GM18511 (cell line): ENCODE data around the gene PXK.

Experiments used
- ATAC-seq: cut with Tn5 transposase; IDR thresholded peaks from one replicate; pipeline ENCODE4 v1.9.1; 2021; ENCODE audit warnings: mild to moderate bottlenecking, moderate library complexity; ENCODE audit not compliant: unreplicated experiment

PXK gene

DNA sequence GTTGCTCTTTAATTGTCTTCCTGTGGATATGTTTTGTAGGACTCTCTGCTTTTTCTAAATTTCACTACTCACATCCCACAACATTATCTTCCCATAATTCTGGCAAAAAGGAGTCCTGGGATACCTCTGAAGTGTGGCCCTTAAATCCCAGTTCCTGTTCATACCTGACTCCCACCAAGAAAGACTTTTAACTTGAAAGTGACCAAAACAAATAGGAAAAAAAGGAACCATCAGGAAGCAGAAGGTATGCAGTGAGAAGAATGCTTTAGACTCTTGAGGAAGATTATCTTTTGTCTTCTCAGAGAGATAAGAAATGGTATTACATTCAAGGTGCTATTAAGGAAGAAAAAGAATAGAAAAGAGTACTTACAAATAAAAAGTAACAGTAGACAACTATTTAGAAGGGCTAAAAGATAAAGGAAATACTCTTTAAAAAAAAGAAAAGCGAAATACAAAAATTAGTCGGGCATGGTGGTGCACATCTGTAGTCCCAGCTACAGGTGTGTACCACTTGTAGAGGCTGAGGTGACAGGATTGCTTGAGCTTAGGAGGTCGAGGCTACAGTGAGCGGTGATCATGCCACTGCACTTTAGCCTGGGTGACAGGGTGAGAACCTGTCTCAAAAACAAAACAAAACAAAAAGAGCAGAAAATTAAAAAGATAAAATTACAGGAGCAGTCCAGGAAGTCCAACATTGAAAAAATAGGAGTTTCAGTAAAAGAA is 46.8 kb downstream of the PXK start:
- ATAC-seq: no peak

DNA sequence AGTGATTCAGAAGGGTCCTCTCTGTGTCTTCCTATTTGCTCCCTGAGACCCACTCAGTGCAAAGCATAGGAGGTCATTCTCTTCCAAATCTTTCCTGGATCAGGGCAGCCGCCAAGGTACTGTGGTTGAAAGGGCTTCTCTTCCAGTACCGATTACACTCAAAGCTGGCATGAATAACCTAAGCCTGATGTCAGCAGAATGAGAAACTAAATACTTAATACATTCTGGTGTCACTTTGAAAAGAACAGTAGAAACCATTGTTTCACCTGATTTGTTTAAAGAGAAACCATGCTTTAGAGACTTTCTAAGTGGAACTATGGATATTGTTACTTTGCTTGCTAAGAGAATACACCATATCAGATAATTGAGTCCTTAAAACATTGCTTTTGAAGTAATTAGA is 50.8 kb downstream of the PXK start:
- ATAC-seq: no peak

DNA sequence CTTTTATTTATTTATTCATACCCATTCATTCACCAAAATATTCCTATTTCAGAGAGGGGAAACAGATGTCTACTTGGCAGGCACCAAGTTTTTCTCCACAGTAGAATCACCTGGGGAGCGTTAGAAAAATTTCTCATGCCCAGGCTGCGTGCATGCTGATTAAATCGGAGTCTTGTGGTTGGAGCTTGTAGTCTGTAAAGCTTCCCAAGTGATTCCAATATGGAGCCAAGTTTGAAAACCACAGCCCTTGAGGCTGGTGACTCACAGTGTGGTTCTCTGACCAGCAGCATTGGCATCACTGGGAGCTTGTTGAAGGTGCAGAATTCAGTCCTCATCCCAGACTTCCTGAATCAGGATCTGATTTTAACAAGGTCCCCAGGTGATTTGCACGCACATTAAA is 51.2 kb downstream of the PXK start:
- no peak for ATAC-seq

DNA sequence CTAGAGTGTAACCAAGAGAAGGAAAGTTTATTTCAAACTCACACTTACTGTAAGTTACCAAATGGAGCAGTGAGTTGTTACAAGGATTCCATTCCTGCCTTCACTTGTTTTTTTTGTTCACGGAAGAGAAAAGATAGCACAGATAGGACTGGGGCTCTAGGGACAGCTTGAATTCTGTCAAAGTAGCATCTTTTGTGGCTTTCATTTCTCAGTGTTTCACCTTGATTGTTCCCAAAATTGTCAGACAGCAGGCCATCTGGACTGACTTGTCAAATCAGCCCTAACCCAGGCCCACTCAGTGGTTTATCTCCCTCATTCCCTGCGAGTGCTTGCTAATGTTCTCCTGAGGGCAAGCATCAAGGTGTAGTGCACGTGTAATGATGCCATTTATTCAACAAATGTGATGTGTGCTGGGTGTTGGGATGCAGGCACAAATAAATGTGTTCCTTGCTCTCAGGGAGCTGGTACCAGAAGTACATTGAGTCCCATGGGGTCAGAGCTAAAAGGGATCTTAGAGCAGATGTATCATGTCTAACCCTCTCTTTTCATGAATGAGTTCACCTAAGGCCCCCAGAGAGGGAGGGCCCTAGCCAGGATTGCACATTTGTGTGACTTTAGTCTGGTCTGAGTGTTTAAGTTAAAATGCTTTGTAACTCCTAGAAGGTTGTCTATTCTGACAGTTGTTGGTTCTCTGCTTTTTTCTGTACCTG is 51.8 kb downstream of the PXK start:
- no peak for ATAC-seq

DNA sequence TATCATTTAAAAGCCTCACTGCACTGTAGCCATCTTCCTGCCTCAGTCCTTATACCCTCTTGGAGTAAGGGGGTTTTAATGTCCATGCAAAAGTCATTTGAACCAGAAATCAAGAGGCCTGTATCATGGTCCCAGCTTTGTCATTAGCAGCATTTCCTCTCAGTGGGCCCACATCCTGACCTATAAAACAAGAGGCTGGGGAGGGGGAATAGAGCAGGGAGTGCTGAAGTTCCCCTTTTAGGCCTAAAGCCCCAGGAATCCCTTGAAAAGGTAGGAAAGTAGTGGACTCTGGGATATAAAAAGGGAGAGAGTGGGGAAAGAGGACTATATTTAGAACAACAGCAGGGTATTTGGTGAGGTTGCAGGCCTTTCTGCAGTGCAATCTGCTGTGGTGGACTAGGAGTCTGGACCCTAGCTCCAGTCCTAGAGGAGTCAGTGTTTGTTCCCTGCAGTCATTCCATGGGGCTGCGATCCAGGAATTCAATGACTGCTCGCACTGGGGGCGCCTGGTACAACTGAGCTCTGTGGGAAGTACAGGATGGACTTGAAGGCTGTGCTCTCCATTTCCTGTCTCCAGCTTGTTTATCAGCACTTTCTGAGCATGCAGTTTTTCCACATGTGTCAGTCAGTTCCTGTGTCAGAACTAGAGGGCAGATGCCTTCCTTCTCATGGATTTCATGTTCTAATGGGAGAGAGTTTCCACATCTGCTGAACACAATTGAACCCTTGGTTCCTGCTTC is 54.1 kb downstream of the PXK start:
- no peak for ATAC-seq

DNA sequence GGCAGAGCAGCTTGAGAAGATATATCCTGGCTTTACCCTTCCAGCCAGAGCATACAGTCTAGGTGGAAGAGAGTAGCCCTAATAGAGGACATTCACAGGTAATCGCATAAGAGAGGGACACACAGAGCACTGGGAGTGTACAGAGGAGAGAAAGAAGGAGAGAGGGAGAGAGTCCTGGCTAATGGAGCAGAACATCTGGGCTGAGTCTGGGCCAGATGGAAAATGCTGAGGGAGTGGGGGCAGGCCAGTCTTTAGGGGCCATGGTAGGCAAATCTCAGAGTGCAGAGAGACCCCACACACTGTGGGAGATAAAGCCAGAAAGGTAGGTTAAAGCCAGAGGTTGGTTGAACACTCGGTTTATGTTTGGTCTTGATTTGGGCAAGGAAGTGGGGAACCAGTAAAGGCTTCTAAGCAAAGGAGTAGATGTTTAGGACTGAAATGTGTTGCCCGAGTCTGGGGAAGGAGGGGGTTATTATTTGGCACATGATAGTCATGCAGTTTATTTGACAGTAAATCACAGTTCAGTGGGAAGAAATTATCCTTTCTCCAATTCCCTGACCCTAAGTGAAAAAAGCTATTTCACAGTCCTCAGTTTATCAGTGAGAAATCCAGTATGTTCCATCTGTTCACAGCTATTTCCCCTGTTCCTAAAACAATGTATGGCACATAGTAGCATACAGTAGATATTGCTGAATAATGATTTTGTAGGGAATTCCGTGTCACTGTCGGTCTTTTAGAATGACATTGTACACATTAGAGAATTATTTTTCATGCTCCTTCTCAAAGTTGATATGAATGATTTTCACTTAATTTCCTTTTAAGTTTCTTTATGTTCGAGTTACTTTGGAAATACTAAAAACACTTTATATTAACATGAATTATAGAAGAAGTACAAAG is 55.2 kb downstream of the PXK start:
- no peak for ATAC-seq

DNA sequence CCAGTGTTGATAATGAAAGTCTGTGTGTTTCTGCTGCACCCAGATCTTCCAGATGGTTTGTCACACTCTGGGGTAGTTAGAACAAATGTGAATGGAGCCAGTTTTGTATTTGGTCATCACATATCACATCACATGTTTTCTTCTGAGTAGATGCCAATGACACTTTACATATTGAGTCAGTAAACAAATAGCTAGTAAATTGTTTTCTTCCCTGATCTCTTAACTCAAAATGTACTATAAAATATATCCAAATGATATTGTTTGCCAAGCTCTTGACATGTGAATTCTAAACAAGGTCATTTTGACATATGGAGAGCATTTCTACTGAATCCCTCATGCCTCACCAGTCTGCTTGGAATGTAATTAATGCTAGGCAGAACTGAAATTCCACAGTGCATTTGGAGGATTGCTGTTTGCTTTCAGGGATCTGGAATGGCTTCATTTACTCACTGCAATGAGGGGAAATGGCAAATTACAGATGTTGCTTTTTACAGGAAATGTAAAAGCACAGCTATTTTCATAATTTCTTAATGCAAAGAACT is 55.9 kb downstream of the PXK start:
- no peak for ATAC-seq

DNA sequence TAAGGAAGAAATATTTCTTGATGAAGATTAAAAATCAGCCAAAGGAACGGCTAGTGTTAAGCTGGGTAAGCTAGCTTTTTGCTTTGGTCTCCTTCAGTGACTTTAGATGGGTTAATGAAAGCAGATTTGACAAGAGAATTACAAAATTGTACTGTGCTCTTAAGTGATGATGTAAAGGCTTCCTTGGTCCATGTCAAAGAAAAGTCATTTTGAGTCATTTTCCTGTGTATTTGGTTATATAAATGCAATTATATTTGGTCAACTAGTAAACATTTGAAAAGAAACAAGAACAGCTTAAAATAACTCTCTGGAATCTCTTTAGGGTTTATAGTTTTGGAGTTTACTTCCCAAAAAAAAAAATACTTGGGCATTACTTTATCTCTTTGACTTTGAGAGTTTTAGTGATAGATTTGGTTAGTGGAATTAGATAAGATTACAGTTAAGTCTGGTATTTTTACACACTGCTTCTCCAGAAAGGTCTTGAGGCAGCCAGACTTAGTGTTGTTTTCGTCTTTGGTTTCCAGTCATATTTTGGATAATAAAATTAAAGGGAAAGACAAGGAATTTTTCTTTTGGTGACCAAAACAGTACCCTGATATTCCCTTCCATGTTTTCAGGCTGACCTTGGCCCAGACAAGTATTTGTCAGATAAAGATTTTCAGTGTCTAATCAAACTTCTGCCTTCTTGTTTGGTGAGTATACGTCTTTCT is 58.6 kb downstream of the PXK start:
- no peak for ATAC-seq

DNA sequence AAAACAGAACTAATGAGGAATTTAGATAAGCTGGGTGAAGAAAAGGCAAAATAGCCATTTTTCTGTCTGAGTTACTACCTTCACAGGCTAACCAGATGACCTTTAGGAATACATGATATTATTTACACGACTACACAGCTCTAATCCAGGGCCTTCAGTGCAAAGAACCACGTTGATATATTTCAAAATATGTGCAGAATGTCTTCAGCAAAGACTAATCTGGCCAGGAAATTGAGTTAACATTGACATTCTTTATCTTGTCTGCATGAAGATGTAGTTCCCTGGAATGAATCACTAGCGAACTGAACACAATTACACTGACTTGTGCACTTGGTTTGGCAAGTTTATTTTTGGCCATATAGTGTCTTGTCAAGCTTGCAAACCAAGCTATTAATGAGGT is 59.5 kb downstream of the PXK start:
- ATAC-seq: no peak

DNA sequence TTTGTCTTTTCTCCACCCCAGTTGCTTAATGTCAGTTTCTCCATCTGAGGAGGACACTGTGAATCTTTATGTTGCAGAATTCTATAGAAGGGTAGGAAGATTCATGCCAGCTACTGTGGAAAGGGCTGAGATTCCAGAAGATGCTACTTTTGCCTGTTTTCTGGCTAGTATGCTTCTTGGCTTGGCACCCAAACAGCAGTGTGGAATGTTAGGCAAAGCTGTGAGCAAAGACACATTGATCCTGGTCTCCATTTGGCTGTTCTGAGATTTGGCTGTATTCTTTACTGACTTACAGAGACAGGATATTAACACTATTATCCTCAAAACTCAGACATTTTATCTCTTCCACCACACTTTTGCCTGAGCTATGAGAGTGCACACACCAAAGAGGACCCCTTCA is 61.6 kb downstream of the PXK start:
- ATAC-seq: no peak

DNA sequence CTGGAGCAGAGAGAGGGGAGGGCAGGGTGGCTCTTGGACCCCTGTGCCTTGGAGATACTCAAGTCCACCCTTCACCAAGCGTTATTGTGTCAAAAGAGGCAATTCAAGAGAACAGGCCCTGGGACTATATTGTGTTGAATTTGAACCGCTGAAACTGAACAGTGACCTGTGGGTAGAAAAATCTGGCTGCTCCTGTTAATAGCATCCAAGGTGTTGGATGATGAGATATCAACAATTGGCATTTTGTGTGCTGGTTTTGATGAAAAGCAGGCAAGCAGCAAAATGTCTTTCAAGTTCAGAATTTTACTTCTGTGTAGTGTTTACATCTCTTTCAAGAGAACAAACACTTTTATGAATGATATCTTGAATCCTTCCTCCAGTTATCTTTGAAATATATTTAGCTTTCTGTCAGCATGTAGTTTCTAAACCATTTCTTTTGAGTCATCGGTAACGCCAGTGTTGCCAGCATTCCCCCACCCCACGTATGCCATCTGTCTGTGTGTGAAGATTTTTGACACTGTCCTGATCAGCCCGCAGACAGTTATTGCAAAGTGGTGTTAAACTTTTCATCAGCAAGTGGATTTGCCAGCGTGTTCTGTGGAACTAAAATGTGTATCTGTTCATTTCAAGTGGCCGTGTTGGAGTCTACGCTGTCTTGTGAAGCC is 66.1 kb downstream of the PXK start:
- no peak for ATAC-seq

DNA sequence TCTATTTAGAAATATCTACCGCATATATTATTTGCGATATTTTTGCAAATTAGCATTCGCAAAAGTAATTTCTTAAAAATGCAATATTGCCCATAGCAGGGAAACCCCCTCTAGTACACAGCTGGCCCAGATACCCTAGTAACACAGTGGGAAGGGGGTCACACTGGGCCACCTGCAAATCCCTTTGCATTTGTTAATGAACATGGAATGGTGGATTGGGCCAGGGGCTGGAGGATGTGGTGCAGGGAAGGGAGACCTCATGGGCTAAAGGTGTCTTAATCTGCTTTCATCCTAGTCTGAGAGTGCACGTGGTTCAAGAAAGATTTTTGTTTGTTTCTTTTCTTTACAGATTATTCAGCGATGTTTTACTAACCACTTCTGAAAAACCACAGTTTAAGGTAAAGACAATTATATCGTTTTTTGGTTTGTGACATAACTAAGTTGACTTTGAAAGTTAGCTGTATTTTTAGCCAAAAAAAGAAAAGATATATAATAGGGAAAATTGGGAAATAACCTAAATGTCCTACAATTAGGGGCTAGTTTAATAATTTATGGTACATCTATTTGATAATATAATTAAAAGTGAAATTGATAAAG is 70.9 kb downstream of the PXK start:
- ATAC-seq: no peak

DNA sequence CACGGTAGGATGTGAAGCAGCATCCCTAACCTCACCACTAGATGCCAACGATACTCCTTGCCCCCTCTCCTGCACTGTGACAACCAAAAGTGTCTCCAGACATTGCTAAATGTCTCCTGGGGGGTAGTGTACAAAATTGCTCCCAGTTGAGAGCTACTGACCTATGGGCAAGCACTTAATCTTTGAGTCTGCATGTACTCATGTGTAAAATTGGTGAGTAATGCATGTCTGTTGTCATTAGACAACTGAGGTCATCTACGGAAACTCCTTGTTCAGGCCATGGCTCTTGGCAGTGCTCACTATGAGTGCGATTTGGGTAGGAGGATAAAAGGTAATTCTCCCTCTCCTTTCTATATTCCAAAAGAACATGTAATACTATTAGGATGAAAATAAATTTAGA is 71.7 kb downstream of the PXK start:
- ATAC-seq: no peak

DNA sequence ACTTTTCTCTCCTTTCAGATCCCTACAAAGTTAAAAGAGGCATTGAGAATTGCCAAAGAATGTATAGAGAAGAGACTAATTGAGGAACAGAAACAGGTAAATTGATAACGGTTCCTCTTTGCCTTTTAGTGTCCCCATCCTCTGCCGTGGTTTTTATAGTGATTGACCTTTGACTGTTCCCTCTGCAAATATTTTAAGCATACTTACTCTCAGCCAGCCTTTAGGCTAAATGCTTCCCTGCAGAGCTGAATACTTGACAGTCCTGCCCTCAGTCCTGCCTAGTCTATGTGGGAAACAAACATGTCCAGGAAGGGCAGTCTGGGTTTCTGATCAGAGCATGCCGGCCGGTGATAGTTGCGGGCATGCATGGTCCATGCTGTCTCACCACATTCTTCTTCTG is 76.2 kb downstream of the PXK start:
- ATAC-seq: no peak

DNA sequence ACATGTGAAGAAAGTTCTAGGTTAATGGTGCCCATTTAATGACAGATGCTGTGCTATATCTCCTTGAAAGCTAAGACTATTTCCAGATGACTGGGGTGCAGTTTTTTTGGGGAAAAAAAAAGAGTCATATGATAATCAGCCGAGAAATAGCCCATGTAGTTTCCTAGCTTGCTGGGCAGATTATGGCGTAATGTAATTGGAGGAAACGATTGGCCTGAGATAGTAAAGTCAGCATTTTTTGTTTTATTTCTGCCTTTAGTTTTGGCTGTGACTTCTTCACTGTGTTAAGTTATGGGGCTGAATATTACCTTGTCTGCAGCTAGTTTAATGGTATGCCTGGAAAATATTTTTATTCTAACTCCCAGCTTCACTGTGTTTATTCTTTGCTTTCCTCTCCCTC is 77.0 kb downstream of the PXK start:
- ATAC-seq: no peak

DNA sequence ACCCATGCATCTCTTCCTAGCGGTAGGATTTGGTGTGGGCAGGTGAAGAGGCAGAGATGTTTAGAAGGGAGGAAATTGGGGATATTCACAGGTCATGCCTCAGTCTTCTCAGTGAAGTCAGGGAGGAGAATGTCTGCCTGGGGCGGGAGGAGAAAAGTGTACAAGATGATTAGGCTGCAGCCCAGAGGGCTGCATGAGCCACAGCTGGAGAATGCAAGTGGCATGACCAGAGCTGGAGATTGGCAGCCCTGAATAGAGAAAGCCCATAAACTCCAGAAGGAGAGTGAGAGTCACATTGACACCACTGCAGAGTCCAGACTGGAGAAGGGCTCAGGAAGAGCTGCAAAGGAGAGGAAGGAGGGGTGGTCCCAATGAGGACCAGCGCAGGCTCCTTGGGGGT is 78.3 kb downstream of the PXK start:
- ATAC-seq: no peak

DNA sequence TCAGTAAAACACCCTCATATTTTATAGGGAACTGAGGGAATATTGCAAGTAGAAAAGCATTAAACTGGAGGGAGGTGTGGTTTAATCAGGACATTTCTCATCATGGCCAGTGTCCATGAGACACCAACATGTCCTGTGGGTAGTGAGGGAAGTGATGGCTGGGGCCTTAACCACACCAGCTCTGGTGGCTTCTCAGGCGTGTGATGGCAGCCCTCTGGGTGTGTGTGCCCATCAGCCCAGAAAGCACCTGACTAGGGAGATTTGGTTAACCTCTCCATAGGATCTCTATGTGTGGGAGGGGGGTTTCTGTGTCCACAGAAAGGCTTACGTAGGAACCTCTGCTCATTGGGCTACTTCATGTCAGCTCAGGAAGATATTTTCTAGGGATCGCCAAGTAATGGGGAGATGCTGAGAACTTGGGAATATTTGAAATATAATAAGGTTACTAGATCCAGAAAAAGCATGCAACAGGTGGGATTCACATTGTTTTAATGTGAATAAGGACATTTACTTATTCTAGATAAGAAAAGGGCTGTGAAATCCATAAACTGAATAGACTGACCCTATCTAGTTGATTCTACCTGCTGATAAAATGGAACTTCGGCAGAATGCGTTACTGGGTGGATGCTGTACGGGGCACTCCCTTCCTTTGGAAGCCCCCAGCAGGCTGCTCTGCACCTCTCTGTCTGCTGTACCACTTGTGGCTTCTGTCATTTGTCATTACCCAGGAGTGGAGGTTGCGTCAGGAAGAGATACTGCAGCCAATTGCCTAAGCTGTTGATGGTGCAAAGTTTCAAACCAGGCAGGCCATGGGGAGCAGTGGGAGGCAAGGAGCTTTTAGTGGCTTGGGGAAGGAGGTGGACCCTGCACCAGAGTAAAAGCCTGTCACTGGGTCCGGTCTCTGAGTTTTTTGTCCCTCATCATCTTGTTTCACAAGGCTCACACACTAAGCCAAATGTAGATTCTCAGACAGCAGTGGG is 79.4 kb downstream of the PXK start:
- ATAC-seq: no peak

DNA sequence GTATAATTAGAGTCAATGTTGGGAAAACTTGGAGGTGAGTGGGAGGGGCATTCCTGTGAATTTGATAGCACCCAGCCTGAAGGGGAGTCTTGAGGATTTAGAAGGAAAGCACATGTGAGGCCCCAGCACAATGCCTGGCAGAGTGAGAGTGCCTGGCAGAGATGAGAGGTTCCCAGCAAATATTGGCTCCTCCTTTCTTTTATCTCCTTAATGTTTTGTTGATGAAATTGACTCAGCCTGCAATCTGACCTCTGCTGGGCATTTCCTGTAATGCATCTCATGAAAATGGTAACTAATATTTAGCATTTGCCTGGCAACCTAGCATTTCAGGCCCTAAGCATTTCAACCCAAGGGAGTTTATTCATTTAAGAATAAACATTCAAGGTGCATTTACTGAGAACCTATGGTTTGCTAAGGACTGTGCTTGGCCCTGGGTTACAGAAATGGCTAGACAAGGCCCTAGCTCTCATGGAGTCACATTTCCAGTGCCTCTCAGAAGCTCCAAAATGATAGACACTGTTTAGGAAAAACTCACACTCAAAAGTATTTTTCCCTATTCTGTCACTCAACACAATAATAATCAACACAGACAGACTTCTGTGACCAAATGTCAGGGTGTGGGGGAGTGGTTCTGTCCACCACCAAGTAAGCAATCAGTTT is 82.0 kb downstream of the PXK start:
- no peak for ATAC-seq
